ENCODE data around the gene ATP5ME. TPM values are rescaled to one million over a fixed set of nuclear protein-coding genes. Genes with fewer than 3 reads are reported as not detected.
"Not testable (repeated sequence)": the region's sequence is repeated elsewhere in the genome, so short reads cannot be mapped to it uniquely, and the experiment has no call there.

Gene ATP5ME
- total RNA-seq, 1 experiment from 2014 or later: 357 TPM

DNA sequence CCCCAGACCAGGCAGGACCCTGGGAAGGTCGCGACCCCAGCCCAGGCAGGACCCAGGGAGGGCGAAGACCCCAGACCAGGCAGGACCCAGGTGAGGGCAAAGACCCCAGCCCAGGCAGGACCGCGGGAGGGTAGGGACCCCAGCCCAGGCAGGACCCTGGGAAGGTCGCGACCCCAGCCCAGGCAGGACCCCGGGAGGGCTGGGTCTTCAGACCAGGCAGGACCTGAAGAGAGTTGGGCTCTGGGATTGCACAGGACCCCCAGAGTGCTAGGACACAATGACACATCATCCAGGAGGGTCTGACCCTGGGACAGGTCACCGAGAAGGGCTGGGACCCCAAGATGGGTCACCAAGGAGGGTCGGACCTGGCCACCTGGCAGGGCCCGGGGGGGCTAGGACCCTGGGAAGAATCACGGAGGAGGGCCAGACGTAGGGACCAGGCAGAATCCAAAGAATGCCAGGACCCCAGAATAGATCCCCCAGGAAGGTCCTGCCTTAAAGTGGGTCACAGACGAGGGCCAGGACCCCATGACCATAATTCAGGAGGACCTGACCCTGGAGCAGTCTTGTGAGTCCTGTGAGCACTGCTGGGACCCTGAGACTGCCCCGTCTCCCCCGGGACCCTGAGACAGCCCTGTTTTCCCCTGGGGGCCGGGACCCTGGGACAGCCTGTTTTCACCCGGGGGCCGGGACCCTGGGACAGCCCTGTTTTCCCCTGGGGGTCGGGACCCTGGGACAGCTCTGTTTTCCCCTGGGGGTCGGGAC lies 32.9 kb upstream of the ATP5ME start:
- Histone ChIP-seq H4K20me1 (ENCODE audit: insufficient read depth, low read depth, low read length) (no peaks in the 10 kb centered on the region), H3K4me1 (ENCODE audit: low read length) (peaks cover 11% of the 10 kb centered on the region), H3K4me2 (ENCODE audit: low read depth, low read length, poor library complexity, severe bottlenecking) (peak overlapping the region; percentile 63), H3K4me3 (ENCODE audit: low read length) (peak overlapping the region; percentile 70; the same call in 1 of the 2 replicates), H3K9me3 (ENCODE audit: low read length) (no peaks in the 10 kb centered on the region), H3K79me2 (ENCODE audit: low read length) (peaks cover 46% of the 10 kb centered on the region), H3K27ac (ENCODE audit: low read length) (no peak overlapping the region), H2AFZ (ENCODE audit: low read length) (no peak overlapping the region), H3K27me3 (ENCODE audit: low read length) (no peaks in the 10 kb centered on the region), H3K9ac (ENCODE audit: low read length) (peak overlapping the region; percentile 84), H3K36me3 (ENCODE audit: insufficient read depth, low read length) (no peaks in the 10 kb centered on the region), H3K9me2 (replicated peaks; ENCODE audit: insufficient read depth, low read length) (no peaks in the 10 kb centered on the region)
- DNase-seq: no peak

DNA sequence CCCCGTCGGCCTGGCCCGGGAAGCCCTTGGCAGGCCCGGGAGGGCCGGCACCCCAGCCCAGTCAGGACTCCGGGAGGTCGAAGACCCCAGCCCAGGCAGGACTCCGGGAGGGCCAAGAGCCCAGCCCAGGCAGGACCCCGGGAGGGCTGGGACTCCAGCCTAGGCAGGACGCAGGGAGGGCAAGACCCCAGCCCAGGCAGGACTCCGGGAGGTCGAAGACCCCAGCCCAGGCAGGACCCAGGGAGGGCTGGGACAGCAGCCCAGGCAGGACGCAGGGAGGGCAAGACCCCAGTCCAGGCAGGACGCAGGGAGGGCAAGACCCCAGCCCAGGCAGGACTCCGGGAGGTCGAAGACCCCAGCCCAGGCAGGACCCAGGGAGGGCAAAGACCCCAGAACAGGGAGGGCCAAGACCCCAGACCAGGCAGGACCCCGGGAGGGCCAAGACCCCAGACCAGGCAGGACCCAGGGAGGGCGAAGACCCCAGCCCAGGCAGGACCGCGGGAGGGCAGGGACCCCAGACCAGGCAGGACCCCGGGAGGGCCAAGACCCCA lies 32.1 kb upstream of the ATP5ME start:
- not testable (repeated sequence) for H3K36me3 ChIP-seq (ENCODE audit: insufficient read depth, low read length); H3K9me2 ChIP-seq (replicated peaks; ENCODE audit: insufficient read depth, low read length); H3K9me3 ChIP-seq (ENCODE audit: low read length); DNase-seq; H4K20me1 ChIP-seq (ENCODE audit: insufficient read depth, low read depth, low read length); H3K27me3 ChIP-seq (ENCODE audit: low read length)
- Histone ChIP-seq H3K4me2 (ENCODE audit: low read depth, low read length, poor library complexity, severe bottlenecking) (peak overlapping the region; percentile 63), H2AFZ (ENCODE audit: low read length) (peak overlapping the region; percentile 40), H3K4me3 (ENCODE audit: low read length) (peak overlapping the region; percentile 70), H3K9ac (ENCODE audit: low read length) (peak overlapping the region; percentile 84), H3K79me2 (ENCODE audit: low read length) (peaks cover 45% of the 10 kb centered on the region), H3K4me1 (ENCODE audit: low read length) (peaks cover 11% of the 10 kb centered on the region), H3K27ac (ENCODE audit: low read length) (peak overlapping the region; percentile 48)

DNA sequence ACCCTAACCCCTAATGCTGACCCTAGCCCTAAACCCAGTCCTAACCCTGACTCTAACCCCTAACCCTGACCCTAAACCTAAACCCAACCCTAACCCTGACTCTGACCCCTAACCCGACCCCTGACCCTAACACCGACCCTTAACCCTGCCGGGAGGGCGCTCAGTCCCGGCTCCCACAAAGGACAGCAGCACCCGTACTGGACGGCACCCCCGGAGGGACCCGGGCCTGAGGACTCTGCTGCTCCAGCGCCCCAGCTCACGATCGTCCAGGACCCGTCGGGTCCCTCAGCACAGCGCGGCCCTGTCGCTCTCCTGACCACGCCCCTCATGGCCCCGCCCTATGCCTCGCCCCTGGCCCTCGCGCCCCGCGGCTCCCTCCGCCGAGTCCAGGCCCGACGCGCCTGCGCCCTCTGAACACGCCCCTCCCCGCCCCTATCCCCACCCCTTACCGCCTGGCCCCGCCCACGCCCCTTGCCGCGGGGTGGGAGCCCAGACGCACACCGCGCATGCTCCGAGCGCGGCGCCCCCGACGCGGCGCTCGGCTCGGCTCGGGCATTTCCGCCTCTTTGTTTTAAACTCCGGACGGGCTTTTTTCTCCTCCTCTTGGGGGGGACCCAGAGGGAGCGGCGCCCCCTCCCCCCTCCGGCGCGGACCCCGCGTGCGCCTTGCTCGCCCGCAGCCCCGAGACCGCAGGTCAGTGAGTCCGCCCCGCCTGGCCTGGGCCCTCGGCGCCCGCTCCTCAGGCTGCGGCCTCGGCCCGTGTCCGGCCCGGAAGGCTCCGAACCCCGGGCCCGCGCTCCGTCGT lies 31.4 kb upstream of the ATP5ME start, which contains the start of gene PCGF3:
Gene PCGF3 (plus strand): TSS at position 555 of the 805 bp plus-strand sequence. CDS start 27,849 bp downstream, outside the sequence.
- H4K20me1 ChIP-seq (ENCODE audit: insufficient read depth, low read depth, low read length): no peaks in the 10 kb centered on the region
- H3K9me3 ChIP-seq (ENCODE audit: low read length): no peaks in the 10 kb centered on the region
- peak within 1 kb of the TSS; percentile 48 for H3K27ac ChIP-seq (ENCODE audit: low read length)
- peaks cover 11% of the 10 kb centered on the region for H3K4me1 ChIP-seq (ENCODE audit: low read length)
- H3K9me2 ChIP-seq (replicated peaks; ENCODE audit: insufficient read depth, low read length): no peaks in the 10 kb centered on the region
- peak within 1 kb of the TSS; percentile 40 for H2AFZ ChIP-seq (ENCODE audit: low read length)
- no peaks in the 10 kb centered on the region for H3K36me3 ChIP-seq (ENCODE audit: insufficient read depth, low read length)
- H3K9ac ChIP-seq (ENCODE audit: low read length): peak within 1 kb of the TSS; percentile 84
- peak within 1 kb of the TSS; percentile 63 for H3K4me2 ChIP-seq (ENCODE audit: low read depth, low read length, poor library complexity, severe bottlenecking)
- H3K27me3 ChIP-seq (ENCODE audit: low read length): no peaks in the 10 kb centered on the region
- peak; percentile 99 for DNase-seq
- peaks cover 39% of the 10 kb centered on the region for H3K79me2 ChIP-seq (ENCODE audit: low read length)
- peak within 1 kb of the TSS; percentile 70 for H3K4me3 ChIP-seq (ENCODE audit: low read length)

DNA sequence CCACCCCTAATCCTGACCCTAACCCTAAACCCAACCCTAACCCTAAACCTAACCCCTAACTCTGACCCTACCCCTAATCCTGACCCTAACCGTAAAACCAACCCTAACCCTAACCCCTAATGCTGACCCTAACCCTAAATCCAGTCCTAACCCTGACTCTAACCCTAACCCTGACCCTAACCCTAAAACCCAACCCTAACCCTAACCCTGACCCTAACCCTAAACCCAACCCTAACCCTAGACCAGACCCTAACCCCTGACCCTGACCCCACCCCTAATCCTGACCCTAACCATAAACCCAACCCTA lies 30.8 kb upstream of the ATP5ME start:
- H3K9me2 ChIP-seq (replicated peaks; ENCODE audit: insufficient read depth, low read length): no peaks in the 10 kb centered on the region
- H3K27ac ChIP-seq (ENCODE audit: low read length): no peak overlapping the region
- H3K27me3 ChIP-seq (ENCODE audit: low read length): no peaks in the 10 kb centered on the region
- H4K20me1 ChIP-seq (ENCODE audit: insufficient read depth, low read depth, low read length): no peaks in the 10 kb centered on the region
- no peaks in the 10 kb centered on the region for H3K9me3 ChIP-seq (ENCODE audit: low read length)
- no peak overlapping the region for H2AFZ ChIP-seq (ENCODE audit: low read length)
- peaks cover 33% of the 10 kb centered on the region for H3K79me2 ChIP-seq (ENCODE audit: low read length)
- peak overlapping the region; percentile 51 for H3K4me2 ChIP-seq (ENCODE audit: low read depth, low read length, poor library complexity, severe bottlenecking)
- H3K36me3 ChIP-seq (ENCODE audit: insufficient read depth, low read length): no peaks in the 10 kb centered on the region
- peaks cover 14% of the 10 kb centered on the region for H3K4me1 ChIP-seq (ENCODE audit: low read length)
- peak overlapping the region; percentile 52; the same call in 1 of the 2 replicates for H3K4me3 ChIP-seq (ENCODE audit: low read length)
- peak overlapping the region; percentile 54; the same call in 1 of the 2 replicates for H3K9ac ChIP-seq (ENCODE audit: low read length)
- no peak for DNase-seq

DNA sequence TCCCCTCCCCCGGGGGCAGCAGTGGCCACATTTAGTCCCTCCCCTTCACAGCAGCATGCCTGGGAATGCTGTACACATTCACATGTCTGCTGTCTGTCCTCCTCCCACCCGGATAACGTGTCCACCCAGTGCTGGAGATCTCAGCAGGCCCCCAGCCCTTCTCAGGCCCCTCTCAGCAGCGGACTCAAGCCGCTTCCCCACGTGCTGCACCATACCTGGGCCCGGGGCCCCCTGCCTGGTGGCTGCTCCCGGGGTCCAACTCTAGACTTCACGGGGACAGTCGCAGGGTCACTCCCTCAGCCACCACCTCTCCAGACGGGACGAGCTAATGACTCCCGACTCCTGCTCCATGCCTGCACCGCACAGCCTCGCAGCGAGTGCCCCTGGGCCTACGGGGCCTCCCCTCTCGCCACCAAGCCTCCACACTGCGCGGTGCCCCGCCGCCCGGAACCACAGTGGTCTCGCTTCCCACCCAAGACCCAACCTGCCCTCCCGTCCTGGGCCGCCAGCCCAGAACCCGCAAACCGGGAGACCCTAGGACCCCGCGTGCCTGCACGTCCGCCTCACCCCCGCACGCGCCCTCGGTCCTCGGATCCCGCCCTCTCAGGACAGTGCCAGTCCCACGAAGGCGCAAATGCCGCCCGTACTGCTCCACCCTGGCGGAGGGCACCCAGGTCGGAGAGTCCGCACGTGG lies 30.3 kb upstream of the ATP5ME start:
- Histone ChIP-seq H3K9me3 (ENCODE audit: low read length) (no peaks in the 10 kb centered on the region), H2AFZ (ENCODE audit: low read length) (no peak overlapping the region), H3K79me2 (ENCODE audit: low read length) (peaks cover 28% of the 10 kb centered on the region), H3K36me3 (ENCODE audit: insufficient read depth, low read length) (no peaks in the 10 kb centered on the region), H3K9me2 (replicated peaks; ENCODE audit: insufficient read depth, low read length) (no peaks in the 10 kb centered on the region), H3K27me3 (ENCODE audit: low read length) (no peaks in the 10 kb centered on the region), H3K4me1 (ENCODE audit: low read length) (peaks cover 20% of the 10 kb centered on the region), H3K9ac (ENCODE audit: low read length) (no peak overlapping the region), H4K20me1 (ENCODE audit: insufficient read depth, low read depth, low read length) (no peaks in the 10 kb centered on the region), H3K4me2 (ENCODE audit: low read depth, low read length, poor library complexity, severe bottlenecking) (no peak overlapping the region), H3K27ac (ENCODE audit: low read length) (no peak overlapping the region), H3K4me3 (ENCODE audit: low read length) (no peak overlapping the region)
- DNase-seq: no peak

DNA sequence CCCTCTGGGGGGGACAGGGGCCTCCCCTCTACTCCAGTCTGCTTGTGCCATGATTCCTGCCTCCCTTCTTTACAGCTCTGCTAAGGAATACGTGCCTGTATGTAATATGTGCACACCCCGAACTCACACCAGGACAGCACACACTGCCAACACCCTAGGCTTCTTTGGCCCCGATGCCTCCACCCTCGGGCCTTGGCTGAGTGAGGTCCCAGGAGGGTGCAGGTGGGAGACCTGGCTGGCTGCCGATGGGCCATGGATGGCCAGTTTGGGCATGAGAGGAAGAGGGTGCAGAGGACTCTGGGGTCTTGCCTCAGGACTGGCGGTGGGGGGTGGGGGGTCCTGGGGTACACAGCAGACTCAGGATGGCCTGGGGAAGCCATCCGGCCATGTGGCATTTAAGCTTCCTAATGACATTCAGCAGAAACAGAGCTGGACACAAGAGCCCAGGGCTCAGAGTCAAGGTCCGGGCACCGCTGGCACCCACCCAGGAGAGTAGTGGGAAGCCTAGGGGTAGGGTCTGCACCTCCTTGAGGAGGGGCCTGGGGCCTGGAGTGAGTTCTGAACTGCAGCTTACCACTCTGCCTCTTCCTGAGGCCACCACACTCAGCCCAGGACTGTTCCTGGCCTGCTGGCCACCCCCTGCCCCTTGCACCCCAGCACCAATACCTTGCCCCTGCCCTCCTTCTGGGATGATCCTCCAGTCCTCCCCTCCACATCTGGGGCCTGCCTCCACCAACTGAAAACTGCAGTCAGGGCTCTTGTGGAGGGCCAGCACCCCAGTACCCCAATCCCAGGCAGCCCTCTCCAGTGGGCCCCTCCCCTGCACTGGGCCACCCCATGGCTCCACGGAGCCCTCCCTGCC lies 29.5 kb upstream of the ATP5ME start:
- no peak overlapping the region for H3K9ac ChIP-seq (ENCODE audit: low read length)
- H3K4me1 ChIP-seq (ENCODE audit: low read length): peaks cover 28% of the 10 kb centered on the region
- H3K79me2 ChIP-seq (ENCODE audit: low read length): peaks cover 20% of the 10 kb centered on the region
- H2AFZ ChIP-seq (ENCODE audit: low read length): no peak overlapping the region
- H3K27ac ChIP-seq (ENCODE audit: low read length): no peak overlapping the region
- H3K4me2 ChIP-seq (ENCODE audit: low read depth, low read length, poor library complexity, severe bottlenecking): no peak overlapping the region
- no peaks in the 10 kb centered on the region for H3K9me3 ChIP-seq (ENCODE audit: low read length)
- DNase-seq: no peak
- no peaks in the 10 kb centered on the region for H3K36me3 ChIP-seq (ENCODE audit: insufficient read depth, low read length)
- no peaks in the 10 kb centered on the region for H4K20me1 ChIP-seq (ENCODE audit: insufficient read depth, low read depth, low read length)
- no peaks in the 10 kb centered on the region for H3K27me3 ChIP-seq (ENCODE audit: low read length)
- no peaks in the 10 kb centered on the region for H3K9me2 ChIP-seq (replicated peaks; ENCODE audit: insufficient read depth, low read length)
- no peak overlapping the region for H3K4me3 ChIP-seq (ENCODE audit: low read length)

DNA sequence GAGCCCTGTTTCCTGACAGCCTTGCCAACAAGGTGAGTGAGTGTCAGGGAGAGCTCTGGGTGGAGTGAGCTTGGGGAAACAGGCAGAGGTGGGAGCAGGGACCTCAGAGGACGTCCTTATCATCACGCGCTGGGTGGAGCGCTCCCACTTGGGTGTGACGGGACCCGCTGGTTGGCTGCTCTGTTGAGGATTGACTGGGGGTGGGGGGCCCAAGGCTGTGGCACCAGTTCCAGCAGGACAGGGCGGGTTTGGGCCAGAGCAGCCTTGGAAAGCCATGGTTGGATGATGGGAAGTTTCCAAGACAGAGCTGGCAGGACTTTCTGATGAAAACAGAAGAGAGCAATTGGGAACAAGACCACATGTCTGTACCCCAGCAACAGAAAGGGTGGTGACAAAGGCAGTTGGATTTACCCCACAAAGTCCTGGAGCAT lies 28.6 kb upstream of the ATP5ME start:
- Histone ChIP-seq H3K4me1 (ENCODE audit: low read length) (peaks cover 30% of the 10 kb centered on the region), H3K4me2 (ENCODE audit: low read depth, low read length, poor library complexity, severe bottlenecking) (no peak overlapping the region)

More for the DNA sequence above, 28.6 kb upstream of the ATP5ME start:
- no peaks in the 10 kb centered on the region for H3K27me3 ChIP-seq (ENCODE audit: low read length)
- H3K36me3 ChIP-seq (ENCODE audit: insufficient read depth, low read length): no peaks in the 10 kb centered on the region
- peaks cover 13% of the 10 kb centered on the region for H3K79me2 ChIP-seq (ENCODE audit: low read length)
- H3K9me2 ChIP-seq (replicated peaks; ENCODE audit: insufficient read depth, low read length): no peaks in the 10 kb centered on the region
- no peaks in the 10 kb centered on the region for H3K9me3 ChIP-seq (ENCODE audit: low read length)
- no peak overlapping the region for H3K4me3 ChIP-seq (ENCODE audit: low read length)
- no peak overlapping the region for H3K27ac ChIP-seq (ENCODE audit: low read length)
- H4K20me1 ChIP-seq (ENCODE audit: insufficient read depth, low read depth, low read length): no peaks in the 10 kb centered on the region
- H2AFZ ChIP-seq (ENCODE audit: low read length): no peak overlapping the region
- no peak overlapping the region for H3K9ac ChIP-seq (ENCODE audit: low read length)
- no peak for DNase-seq

Data from Karpas-422 (cell line).